ENCODE measurements around the gene SHB. TPM values are rescaled to one million over a fixed set of nuclear protein-coding genes. Genes with fewer than 3 reads are reported as not detected.
A peak's percentile ranks its signal among the peaks of the same experiment; 100 is the strongest.

The SHB gene
- total and polyA plus RNA-seq, 2 of the 8 experiments (the other 6 are each of a cell fraction or from before 2014, with no cell fraction given) = 4.1 to 12.6 TPM

DNA sequence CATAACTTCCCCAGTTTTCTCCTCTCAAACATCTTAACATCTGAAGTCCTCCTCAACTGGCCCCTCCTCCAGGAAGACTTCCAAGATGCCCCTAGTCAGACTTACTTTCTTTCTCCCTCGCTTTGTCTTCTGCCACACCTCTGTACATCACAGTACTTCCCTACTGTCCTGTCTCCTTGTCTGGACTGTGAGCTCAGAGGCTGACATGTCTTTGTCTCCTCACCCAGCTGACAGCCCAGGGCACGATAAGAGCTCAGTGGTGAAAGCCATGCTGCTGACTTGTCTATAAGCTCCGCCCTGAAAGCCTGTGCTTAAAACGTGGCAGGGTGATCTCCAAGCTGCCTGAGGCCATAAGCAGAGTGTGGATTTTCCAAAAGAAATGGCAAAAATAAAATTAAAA, 132.1 kb downstream of the SHB start:
- Histone ChIP-seq H3K4me3 (ENCODE audit: extremely low read depth in 1 of 4, insufficient read depth in 2 of 4, low read depth in 3 of 4, low read length in 4 of 4) (no peak overlapping the region), H2BK15ac (ENCODE audit: low read length) (peak overlapping the region; percentile 72; the same call in 1 of the 2 replicates), H3K79me1 (ENCODE audit: low read depth, low read length) (no peaks in the 10 kb centered on the region), H2BK20ac (ENCODE audit: low read length) (no peak overlapping the region), H3K23ac (ENCODE audit: insufficient read length) (no peak overlapping the region), H3K9ac (replicated peaks in 1 of 4; ENCODE audit: extremely low read depth in 1 of 4, low read depth in 3 of 4, low read length in 3 of 4) (no peak overlapping the region), H3K18ac (ENCODE audit: extremely low read depth, low read length) (no peak overlapping the region), H2BK5ac (ENCODE audit: low read depth, low read length) (no peak overlapping the region), H3K4me1 (replicated peaks in 1 of 4; ENCODE audit: control insufficient read depth in 3 of 4, insufficient read depth in 4 of 4, low read length in 3 of 4) (peaks cover 0 to 2% (median 1%) of the 10 kb centered on the region in 4 experiments; a peak in 1 of 7 replicates), H3K27ac (ENCODE audit: low read depth, low read length) (no peak overlapping the region), H2BK120ac (replicated peaks; ENCODE audit: low read depth, low read length) (no peak overlapping the region), H4K5ac (ENCODE audit: insufficient read length, low read depth, low read length) (no peak overlapping the region), H2BK12ac (ENCODE audit: low read depth, low read length) (no peak overlapping the region), H3K23me2 (ENCODE audit: low read depth, low read length) (no peaks in the 10 kb centered on the region), H3K27me3 (replicated peaks in 1 of 4; ENCODE audit: control insufficient read depth in 3 of 4, extremely low read depth in 1 of 4, insufficient read depth in 3 of 4, low read length in 3 of 4) (no peaks in the 10 kb centered on the region), H3K79me2 (ENCODE audit: control insufficient read depth in 1 of 2, insufficient read depth in 2 of 2, low read length in 2 of 2) (no peaks in the 10 kb centered on the region), H3K56ac (replicated peaks; ENCODE audit: insufficient read length, low read depth, low read length) (no peak overlapping the region), H4K8ac (ENCODE audit: extremely low read depth, insufficient read depth, low read length) (no peak overlapping the region), H3K9me3 (ENCODE audit: insufficient read depth in 2 of 2, low read depth in 1 of 2, low read length in 1 of 2) (no peaks in the 10 kb centered on the region), H3K36me3 (ENCODE audit: control insufficient read depth in 2 of 4, insufficient read depth in 4 of 4, low read length in 3 of 4) (no peaks in the 10 kb centered on the region), H2AK5ac (ENCODE audit: low read depth, low read length) (no peak overlapping the region), H4K91ac (replicated peaks; ENCODE audit: insufficient read length, low read length) (no peak overlapping the region), H2AFZ (ENCODE audit: low read length) (no peak overlapping the region), H3K4ac (replicated peaks; ENCODE audit: insufficient read length, low read depth, low read length) (no peak overlapping the region), H4K20me1 (replicated peaks in 1 of 2; ENCODE audit: control insufficient read depth in 1 of 2, insufficient read depth in 2 of 2, low read length in 2 of 2) (peaks cover 1 to 3% of the 10 kb centered on the region in 2 experiments), H3K14ac (ENCODE audit: insufficient read length) (no peak overlapping the region), H3K4me2 (ENCODE audit: insufficient read depth in 1 of 2, low read depth in 2 of 2, low read length in 2 of 2) (no peak overlapping the region)
- FAIRE-seq = no peak
- POLR2A ChIA-PET (ENCODE audit: partially characterized antibody) = interaction anchor here (1.6 kb wide), 1 partner anchor 80 kb away, joined by 4 read pairs; no protein-coding TSS in a partner anchor
- TF ChIP-seq FOSL1 (IDR thresholded peaks at IDR 0.05; ENCODE audit: insufficient read depth, low read depth, low read length) = no peak
- no peak for TF ChIP-seq SRF (IDR thresholded peaks at IDR 0.05; ENCODE audit: low read depth, low read length)
- TF ChIP-seq SIRT6 (IDR thresholded peaks at IDR 0.05; ENCODE audit: low read length) = no peak
- TF ChIP-seq KDM1A (IDR thresholded peaks at IDR 0.05; ENCODE audit: borderline replicate concordance, low read length) = no peak
- no peak for TF ChIP-seq HDAC6 (IDR thresholded peaks at IDR 0.05; ENCODE audit: low read depth, low read length)
- no peak for TF ChIP-seq TAF1 (IDR thresholded peaks at IDR 0.05; ENCODE audit: low read depth, low read length)
- no peak for TF ChIP-seq PHF8 (conservative IDR thresholded peaks at IDR 0.05; ENCODE audit: low read depth, low read length)
- TF ChIP-seq BRCA1 (IDR thresholded peaks at IDR 0.05; ENCODE audit: low read depth, low read length) = no peak
- TF ChIP-seq, protein P1, sequence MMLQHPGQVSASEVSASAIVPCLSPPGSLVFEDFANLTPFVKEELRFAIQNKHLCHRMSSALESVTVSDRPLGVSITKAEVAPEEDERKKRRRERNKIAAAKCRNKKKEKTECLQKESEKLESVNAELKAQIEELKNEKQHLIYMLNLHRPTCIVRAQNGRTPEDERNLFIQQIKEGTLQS (IDR thresholded peaks at IDR 0.05; ENCODE audit: insufficient read depth, low read depth, low read length) = no peak
- WGBS, 2 experiments (ENCODE audit: extremely low coverage in 1 of 2, insufficient coverage in 1 of 2, insufficient read length in 1 of 2, insufficient replicate concordance in 2 of 2, low coverage in 1 of 2, low lambda C conversion rate in 2 of 2, missing lambda C conversion rate in 1 of 2) = 65% methylated on average over 4 of the region's 4 CpGs; no CpG with 5 or more reads in 1 of the 2 experiments
- DNase-seq (ENCODE audit: low read depth in 1 of 2, low spot score in 2 of 2) = no peak
- CTCF ChIA-PET (ENCODE audit: partially characterized antibody) = interaction anchor here (0.6 to 1.6 kb wide), 12 partner anchors 8 to 479 kb away, joined by 3 to 6 read pairs (median 3); partner anchors contain the start of gene ALDH1B1
